Measurements from ENCODE around the gene ALOXE3.
A peak's percentile ranks its signal among the peaks of the same experiment; 100 is the strongest.

Gene ALOXE3

GRCh38 chr17:8074554-8074953 lies 43.8 kb downstream of the ALOXE3 start:
- ATAC-seq (ENCODE audit: low read depth): no peak
- Histone ChIP-seq H3K4me1 (ENCODE audit: insufficient read depth, poor library complexity, severe bottlenecking) (no peaks in the 10 kb centered on the region), H3K9me3 (ENCODE audit: severe bottlenecking) (no peaks in the 10 kb centered on the region), H3K27me3 (ENCODE audit: insufficient read depth, poor library complexity, severe bottlenecking) (no peaks in the 10 kb centered on the region), H3K4me3 (ENCODE audit: severe bottlenecking) (no peak overlapping the region), H3K36me3 (ENCODE audit: low read depth) (no peaks in the 10 kb centered on the region), H3K27ac (ENCODE audit: poor library complexity, severe bottlenecking) (no peak overlapping the region)
- DNase-seq (ENCODE audit: low spot score): no peak
- TF ChIP-seq CTCF (IDR thresholded peaks at IDR 0.05; ENCODE audit: poor library complexity, severe bottlenecking): no peak

GRCh38 chr17:8073627-8074484 lies 44.5 kb downstream of the ALOXE3 start:
- DNase-seq (ENCODE audit: low spot score): no peak
- Histone ChIP-seq H3K27ac (ENCODE audit: poor library complexity, severe bottlenecking) (no peak overlapping the region), H3K4me1 (ENCODE audit: insufficient read depth, poor library complexity, severe bottlenecking) (no peaks in the 10 kb centered on the region), H3K9me3 (ENCODE audit: severe bottlenecking) (no peaks in the 10 kb centered on the region), H3K36me3 (ENCODE audit: low read depth) (no peaks in the 10 kb centered on the region), H3K27me3 (ENCODE audit: insufficient read depth, poor library complexity, severe bottlenecking) (no peaks in the 10 kb centered on the region), H3K4me3 (ENCODE audit: severe bottlenecking) (peak overlapping the region; percentile 8)
- peak; percentile 87 for TF ChIP-seq CTCF (IDR thresholded peaks at IDR 0.05; ENCODE audit: poor library complexity, severe bottlenecking)
- peak; percentile 78 for ATAC-seq (ENCODE audit: low read depth)

GRCh38 chr17:8072729-8073461 lies 45.4 kb downstream of the ALOXE3 start:
- TF ChIP-seq CTCF (IDR thresholded peaks at IDR 0.05; ENCODE audit: poor library complexity, severe bottlenecking): no peak
- Histone ChIP-seq H3K9me3 (ENCODE audit: severe bottlenecking) (no peaks in the 10 kb centered on the region), H3K27me3 (ENCODE audit: insufficient read depth, poor library complexity, severe bottlenecking) (no peaks in the 10 kb centered on the region), H3K36me3 (ENCODE audit: low read depth) (no peaks in the 10 kb centered on the region), H3K4me1 (ENCODE audit: insufficient read depth, poor library complexity, severe bottlenecking) (no peaks in the 10 kb centered on the region), H3K4me3 (ENCODE audit: severe bottlenecking) (no peak overlapping the region), H3K27ac (ENCODE audit: poor library complexity, severe bottlenecking) (no peak overlapping the region)
- DNase-seq (ENCODE audit: low spot score) (no peak), ATAC-seq (ENCODE audit: low read depth) (no peak)

- H3K27me3 ChIP-seq (ENCODE audit: insufficient read depth, poor library complexity, severe bottlenecking): no peaks in the 10 kb centered on the region
Measured at GRCh38 chr17:8072341-8072728, 46.0 kb downstream of the ALOXE3 start.

More at GRCh38 chr17:8072341-8072728, 46.0 kb downstream of the ALOXE3 start:
- TF ChIP-seq CTCF (IDR thresholded peaks at IDR 0.05; ENCODE audit: poor library complexity, severe bottlenecking): no peak
- H3K4me1 ChIP-seq (ENCODE audit: insufficient read depth, poor library complexity, severe bottlenecking): no peaks in the 10 kb centered on the region
- H3K27ac ChIP-seq (ENCODE audit: poor library complexity, severe bottlenecking): no peak overlapping the region
- ATAC-seq (ENCODE audit: low read depth) (no peak), DNase-seq (ENCODE audit: low spot score) (no peak)
- no peak overlapping the region for H3K4me3 ChIP-seq (ENCODE audit: severe bottlenecking)
- no peaks in the 10 kb centered on the region for H3K9me3 ChIP-seq (ENCODE audit: severe bottlenecking)
- no peaks in the 10 kb centered on the region for H3K36me3 ChIP-seq (ENCODE audit: low read depth)

All from RWPE2 (cell line).